H54 (cell line): ENCODE data around the gene MEGF11.
A peak's percentile ranks its signal among the peaks of the same experiment; 100 is the strongest.

Experiments
- DNase-seq: peaks from one replicate; pipeline ENCODE4 v3.0.0; 2011; ENCODE audit warnings: low spot score, mixed read lengths; ENCODE audit not compliant: insufficient read length
- FAIRE-seq: peaks from 3 replicates; lab custom pipeline; 2011; peaks lifted over from hg19 to GRCh38; lab: Jason Lieb, UNC
- POLR2A ChIP-seq: IDR thresholded peaks from 2 replicates; pipeline ENCODE4 v1.6.1; 2011; ENCODE audit warnings: low read depth, mild to moderate bottlenecking, low read length

The MEGF11 gene

GRCh38 chr15:65970937-65971740, 282.4 kb downstream of the MEGF11 start:
- FAIRE-seq (no peak), DNase-seq (no peak)
- TF ChIP-seq POLR2A = no peak

DNA sequence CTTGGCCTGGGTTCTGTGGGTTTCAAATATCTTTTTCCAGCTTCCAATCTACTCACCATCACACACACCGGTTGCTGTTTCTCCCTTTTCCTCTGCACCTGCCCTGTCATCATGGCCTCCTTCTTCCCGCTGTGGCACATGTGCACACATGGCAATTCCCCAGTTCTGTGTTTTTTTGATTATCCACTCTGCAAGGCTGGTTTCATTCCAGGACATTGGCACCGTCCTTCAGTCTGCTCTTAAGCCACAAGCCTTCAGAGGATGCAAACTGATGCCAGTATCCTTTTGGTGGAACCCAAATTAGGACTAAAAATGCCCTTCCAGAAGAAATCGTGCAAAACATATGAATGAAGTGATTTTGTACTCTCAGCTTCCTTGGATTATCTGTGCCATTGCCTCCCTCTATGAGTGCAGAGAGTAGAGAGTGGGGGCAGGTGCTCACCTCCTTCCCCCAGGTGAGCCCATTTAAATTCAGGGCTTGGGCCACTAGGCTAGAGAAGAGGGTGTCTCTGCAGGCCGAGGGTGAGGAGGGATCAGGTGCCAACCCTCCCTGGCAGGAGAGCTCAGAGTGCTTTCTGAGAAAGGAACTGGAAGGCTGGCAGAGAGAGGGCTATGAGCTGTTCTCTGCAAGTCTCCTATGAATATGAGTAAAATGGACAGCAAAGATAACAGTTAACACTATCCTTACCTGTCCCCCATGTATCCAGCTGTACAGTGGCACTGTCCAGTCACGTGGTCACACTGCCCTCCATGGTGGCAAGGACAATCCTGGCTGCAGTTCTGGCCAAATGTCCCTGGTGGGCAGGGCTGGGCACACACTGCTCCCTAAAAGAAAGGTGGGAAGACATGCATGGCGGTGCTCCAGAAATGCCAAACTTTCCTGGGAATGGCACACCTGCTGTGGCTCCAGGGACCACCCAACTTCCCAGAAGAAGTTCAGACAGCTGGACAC, 283.4 kb downstream of the MEGF11 start:
- DNase-seq (no peak), FAIRE-seq (no peak)
- TF ChIP-seq POLR2A = no peak

DNA sequence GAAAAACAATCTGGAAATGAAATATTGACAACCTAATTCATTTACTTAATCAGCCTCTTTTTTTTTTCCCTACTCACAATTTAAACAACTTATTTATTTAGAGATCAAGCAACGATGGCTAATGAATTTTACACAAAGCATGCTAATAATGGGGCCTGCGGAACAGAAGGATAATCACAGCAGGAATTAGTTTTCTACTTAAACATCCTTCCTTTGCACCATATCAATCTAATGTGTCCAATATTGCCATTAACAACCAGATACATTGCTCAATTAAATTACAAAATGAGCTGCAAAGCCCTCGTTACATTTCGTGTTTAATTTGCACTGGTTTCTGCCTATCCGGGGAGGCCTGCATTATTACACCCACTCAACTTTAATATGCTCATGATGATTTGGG, 285.0 kb downstream of the MEGF11 start:
- DNase-seq (no peak), FAIRE-seq (no peak)
- no peak for TF ChIP-seq POLR2A

DNA sequence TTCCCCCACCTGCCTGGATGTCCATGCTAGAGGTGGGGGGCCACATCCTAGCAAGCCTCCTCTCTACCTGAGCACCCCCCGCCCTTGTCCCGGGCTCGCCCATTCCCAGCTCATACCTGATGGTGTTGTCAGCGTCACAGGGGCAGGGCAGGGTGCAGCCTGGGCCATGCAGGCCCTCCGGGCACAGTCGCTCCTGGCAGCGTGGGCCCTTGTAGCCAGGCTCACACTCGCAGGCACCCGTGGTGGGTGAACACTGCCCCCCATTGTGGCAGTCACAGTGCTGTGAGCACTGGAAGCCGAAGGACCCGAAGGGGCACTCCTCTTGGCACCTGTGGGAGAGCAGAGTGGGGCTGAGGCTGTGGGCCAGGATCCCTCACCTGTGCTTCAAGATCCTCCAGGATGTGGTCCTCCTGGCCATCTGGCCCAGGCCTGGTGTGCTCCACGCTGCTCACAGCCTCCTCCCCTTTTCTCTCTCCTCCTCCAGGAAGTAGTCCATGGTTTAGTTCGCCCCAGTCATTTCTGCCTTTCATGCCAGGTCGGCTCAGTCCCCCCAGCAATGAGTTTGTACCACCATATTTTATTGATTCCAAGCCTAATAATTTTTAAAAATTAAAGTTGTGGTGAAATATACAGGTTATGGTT, 288.6 kb downstream of the MEGF11 start:
- TF ChIP-seq POLR2A = no peak
- no peak for FAIRE-seq
- DNase-seq = no peak

GRCh38 chr15:65963911-65964482, 289.6 kb downstream of the MEGF11 start:
- TF ChIP-seq POLR2A = no peak
- FAIRE-seq = no peak
- no peak for DNase-seq

- DNase-seq (no peak), FAIRE-seq (no peak)
- TF ChIP-seq POLR2A = no peak
Observed at GRCh38 chr15:65963358-65963757, 290.2 kb downstream of the MEGF11 start.

GRCh38 chr15:65962187-65962586, 291.4 kb downstream of the MEGF11 start:
- no peak for FAIRE-seq
- no peak for DNase-seq
- no peak for TF ChIP-seq POLR2A

- no peak for DNase-seq
- no peak for TF ChIP-seq POLR2A
- no peak for FAIRE-seq
Observed at GRCh38 chr15:65960586-65960985, 293.0 kb downstream of the MEGF11 start.

GRCh38 chr15:65958835-65959234, 294.7 kb downstream of the MEGF11 start:
- DNase-seq (no peak), FAIRE-seq (no peak)
- no peak for TF ChIP-seq POLR2A

GRCh38 chr15:65957451-65957850, 296.1 kb downstream of the MEGF11 start:
- no peak for TF ChIP-seq POLR2A
- FAIRE-seq (no peak), DNase-seq (no peak)

GRCh38 chr15:65956899-65957298, 296.7 kb downstream of the MEGF11 start:
- FAIRE-seq = no peak
- no peak for TF ChIP-seq POLR2A
- DNase-seq = no peak

DNA sequence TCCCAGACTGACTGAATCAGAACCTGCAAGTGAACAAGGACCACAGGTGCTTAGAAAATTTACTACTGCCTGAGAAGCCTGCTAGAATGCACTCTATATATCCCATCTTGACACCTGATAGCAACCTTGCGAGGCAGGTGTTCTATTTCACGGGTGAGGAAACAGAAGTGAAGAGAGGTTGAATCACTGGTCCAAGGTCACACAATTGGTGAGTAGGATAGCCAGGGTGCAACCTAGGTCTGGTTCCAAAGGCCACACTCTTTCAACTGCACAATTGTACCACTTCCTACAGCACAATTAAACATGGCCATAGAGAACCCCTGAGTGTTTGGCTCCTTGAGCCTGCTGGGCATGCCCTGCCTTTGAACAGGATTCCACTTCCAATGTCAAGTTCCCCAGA, 297.2 kb downstream of the MEGF11 start:
- TF ChIP-seq POLR2A = no peak
- FAIRE-seq (no peak), DNase-seq (no peak)

GRCh38 chr15:65954289-65954741, 299.2 kb downstream of the MEGF11 start:
- FAIRE-seq (peak; percentile 23), DNase-seq (peak; percentile 35)
- TF ChIP-seq POLR2A = no peak
